HL-60 (cell line): Measurements from ENCODE around the gene PRKD2.

Experiments used
- DNase-seq, 2 experiments: peaks; one replicate each; pipeline ENCODE4 v3.0.0-alpha.2; 2010 to 2020; ENCODE audit warnings: low read depth in 1 of 2, low spot score in 1 of 2
- H3K27ac ChIP-seq: fragments of 250-450 bp; sonication (Bioruptor Pico); replicated peaks from 2 replicates; pipeline ENCODE4 v1.5.1; 2020; ENCODE audit warnings: mild to moderate bottlenecking, moderate library complexity
- H3K27me3 ChIP-seq: fragments of 250-450 bp; sonication (Bioruptor Pico); 2 replicates; pipeline ENCODE4 v1.5.1; 2021; ENCODE audit warnings: mild to moderate bottlenecking, moderate library complexity; ENCODE audit not compliant: insufficient read depth, poor library complexity, severe bottlenecking
- H3K4me3 ChIP-seq: replicated peaks from 2 replicates; pipeline ENCODE4 v1.5.1; 2011; ENCODE audit warnings: mild to moderate bottlenecking, control low read depth, low read length; ENCODE audit not compliant: insufficient read depth
- GABPA ChIP-seq: IDR thresholded peaks from 2 replicates; pipeline ENCODE4 v1.6.1; 2012; ENCODE audit warnings: low read depth
- POLR2AphosphoS5 ChIP-seq: IDR thresholded peaks from 2 replicates; pipeline ENCODE4 v1.6.1; 2012; ENCODE audit warnings: low read depth
- REST ChIP-seq: IDR thresholded peaks from 2 replicates; pipeline ENCODE4 v1.6.1; 2012; ENCODE audit warnings: low read depth; ENCODE audit not compliant: insufficient replicate concordance
- SPI1 ChIP-seq: IDR thresholded peaks from 2 replicates; pipeline ENCODE4 v1.6.1; 2012; ENCODE audit warnings: low read depth, mild to moderate bottlenecking, borderline replicate concordance
- TF ChIP-seq, protein P1 (sequence below): IDR thresholded peaks from one replicate; pipeline ENCODE4 v1.5.1; 2011; ENCODE audit warnings: low read length, control low read depth, inconsistent platforms; ENCODE audit not compliant: insufficient read depth

The PRKD2 gene

DNA sequence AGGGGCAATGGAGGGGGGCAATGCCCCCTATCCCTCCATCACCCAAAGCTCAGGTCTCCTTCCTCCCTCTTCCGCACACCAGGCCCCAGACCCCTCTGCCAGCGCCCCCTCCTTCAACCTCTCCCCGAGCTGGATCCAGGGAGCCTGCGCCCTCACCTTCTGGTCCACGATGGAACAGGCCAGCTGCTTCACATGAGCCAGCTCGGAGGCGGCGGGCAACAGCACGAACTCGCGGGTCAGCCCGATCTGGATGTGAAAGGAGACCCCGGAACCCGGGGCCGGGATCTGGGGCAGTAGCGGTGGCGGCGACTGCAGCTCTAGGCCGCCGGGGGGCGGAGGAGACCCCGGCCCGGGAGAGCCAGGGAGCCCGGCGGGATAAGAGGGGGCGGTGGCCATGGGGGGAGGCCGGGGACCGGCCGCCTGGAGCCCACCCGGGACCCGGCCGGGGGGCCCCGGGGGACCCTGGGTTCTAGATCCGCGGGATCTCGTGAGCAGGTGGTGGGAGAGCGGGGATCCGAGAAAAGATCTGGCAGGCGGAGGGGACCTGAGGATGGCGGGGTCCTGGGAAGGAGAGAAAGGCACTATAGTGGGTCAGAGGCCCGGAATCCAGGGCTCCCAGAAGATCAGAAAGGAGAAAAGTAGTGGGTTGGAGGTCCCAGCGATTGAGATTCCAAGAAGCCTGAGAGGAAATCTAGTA lies 791 bp downstream of the PRKD2 start:
- H3K4me3 ChIP-seq: peak overlapping the region; percentile 78
- TF ChIP-seq, protein P1, sequence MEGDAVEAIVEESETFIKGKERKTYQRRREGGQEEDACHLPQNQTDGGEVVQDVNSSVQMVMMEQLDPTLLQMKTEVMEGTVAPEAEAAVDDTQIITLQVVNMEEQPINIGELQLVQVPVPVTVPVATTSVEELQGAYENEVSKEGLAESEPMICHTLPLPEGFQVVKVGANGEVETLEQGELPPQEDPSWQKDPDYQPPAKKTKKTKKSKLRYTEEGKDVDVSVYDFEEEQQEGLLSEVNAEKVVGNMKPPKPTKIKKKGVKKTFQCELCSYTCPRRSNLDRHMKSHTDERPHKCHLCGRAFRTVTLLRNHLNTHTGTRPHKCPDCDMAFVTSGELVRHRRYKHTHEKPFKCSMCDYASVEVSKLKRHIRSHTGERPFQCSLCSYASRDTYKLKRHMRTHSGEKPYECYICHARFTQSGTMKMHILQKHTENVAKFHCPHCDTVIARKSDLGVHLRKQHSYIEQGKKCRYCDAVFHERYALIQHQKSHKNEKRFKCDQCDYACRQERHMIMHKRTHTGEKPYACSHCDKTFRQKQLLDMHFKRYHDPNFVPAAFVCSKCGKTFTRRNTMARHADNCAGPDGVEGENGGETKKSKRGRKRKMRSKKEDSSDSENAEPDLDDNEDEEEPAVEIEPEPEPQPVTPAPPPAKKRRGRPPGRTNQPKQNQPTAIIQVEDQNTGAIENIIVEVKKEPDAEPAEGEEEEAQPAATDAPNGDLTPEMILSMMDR: no peak
- TF ChIP-seq REST (no peak), POLR2AphosphoS5 (no peak), GABPA (no peak), SPI1 (no peak)
- peak overlapping the region; percentile 78 for H3K27ac ChIP-seq
- DNase-seq: no peak
- H3K27me3 ChIP-seq: no peaks in the 10 kb centered on the region

DNA sequence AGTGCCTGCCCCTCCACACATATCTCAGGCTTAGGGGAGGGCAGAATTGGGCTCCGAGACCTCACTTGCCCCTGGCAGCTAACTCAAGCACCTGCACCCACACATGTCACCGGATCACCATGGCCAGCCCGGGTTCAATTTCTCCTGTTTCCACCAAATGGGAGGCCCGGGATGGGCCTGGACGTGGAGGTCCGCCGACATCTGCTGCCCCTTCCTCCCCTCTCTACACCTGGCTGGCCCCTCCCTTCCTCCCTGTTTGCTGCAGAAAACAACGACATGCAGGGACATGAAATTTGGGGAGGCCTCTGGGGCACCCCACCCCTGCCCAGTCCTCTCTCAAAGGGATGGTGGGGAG lies 1.3 kb downstream of the PRKD2 start:
- TF ChIP-seq, protein P1: no peak
- TF ChIP-seq GABPA (no peak), REST (no peak), SPI1 (no peak), POLR2AphosphoS5 (no peak)
- H3K27me3 ChIP-seq: no peaks in the 10 kb centered on the region
- no peak overlapping the region for H3K27ac ChIP-seq
- DNase-seq: no peak
- H3K4me3 ChIP-seq: peak overlapping the region; percentile 78

GRCh38 chr19:46714444-46715106 lies 2.3 kb downstream of the PRKD2 start:
- DNase-seq: no peak
- no peak overlapping the region for H3K27ac ChIP-seq
- no peaks in the 10 kb centered on the region for H3K27me3 ChIP-seq
- H3K4me3 ChIP-seq: peak overlapping the region; percentile 43
- no peak for TF ChIP-seq SPI1
- no peak for TF ChIP-seq GABPA
- TF ChIP-seq REST: no peak
- TF ChIP-seq, protein P1: no peak
- TF ChIP-seq POLR2AphosphoS5: no peak
